DMS53 (cell line): ENCODE data around the gene CTIF.
"Not testable (repeated sequence)": the region's sequence is repeated elsewhere in the genome, so short reads cannot be mapped to it uniquely, and the experiment has no call there.

Experiments
- DNase-seq: peaks from one replicate; lab custom pipeline; 2025; lab: John Stamatoyannopoulos, UW

Gene CTIF

GRCh38 chr18:48538531-48539405, at the start of gene CTIF:
TSS of gene CTIF (plus strand) at chr18:48539031. CDS start at chr18:48619566, 80,535 bp downstream.
- DNase-seq: peak; percentile 100

- DNase-seq: no peak
Measured at GRCh38 chr18:48490641-48491293, 48.1 kb upstream of the CTIF start.

- no peak for DNase-seq
Measured at GRCh38 chr18:48492880-48493279, 46.0 kb upstream of the CTIF start.

GRCh38 chr18:48493434-48494230, 45.2 kb upstream of the CTIF start:
- peak; percentile 82 for DNase-seq

- no peak for DNase-seq
Measured at GRCh38 chr18:48497863-48498262, 41.0 kb upstream of the CTIF start.

- no peak for DNase-seq
Measured at GRCh38 chr18:48500517-48500916, 38.3 kb upstream of the CTIF start.

GRCh38 chr18:48502906-48503305, 35.9 kb upstream of the CTIF start:
- no peak for DNase-seq

GRCh38 chr18:48504819-48505218, 34.0 kb upstream of the CTIF start:
- no peak for DNase-seq

GRCh38 chr18:48506983-48507568, 31.8 kb upstream of the CTIF start:
- DNase-seq: not testable (repeated sequence)

GRCh38 chr18:48512498-48512897, 26.3 kb upstream of the CTIF start:
- DNase-seq: not testable (repeated sequence)

- DNase-seq: no peak
Measured at GRCh38 chr18:48514786-48515185, 24.0 kb upstream of the CTIF start.

- DNase-seq: no peak
Measured at GRCh38 chr18:48517048-48517447, 21.8 kb upstream of the CTIF start.

- no peak for DNase-seq
Measured at GRCh38 chr18:48519431-48520100, 19.3 kb upstream of the CTIF start.

- no peak for DNase-seq
Measured at GRCh38 chr18:48521723-48522122, 17.1 kb upstream of the CTIF start.

- DNase-seq: no peak
Measured at GRCh38 chr18:48525671-48526070, 13.2 kb upstream of the CTIF start.

- DNase-seq: no peak
Measured at GRCh38 chr18:48527461-48527860, 11.4 kb upstream of the CTIF start.

- DNase-seq: no peak
Measured at GRCh38 chr18:48528861-48529260, 10.0 kb upstream of the CTIF start.

GRCh38 chr18:48529796-48530195, 9.0 kb upstream of the CTIF start:
- no peak for DNase-seq

- no peak for DNase-seq
Measured at GRCh38 chr18:48530399-48531081, 8.3 kb upstream of the CTIF start.

GRCh38 chr18:48531082-48531403, 7.8 kb upstream of the CTIF start:
- no peak for DNase-seq

GRCh38 chr18:48531908-48532307, 6.9 kb upstream of the CTIF start:
- DNase-seq: no peak
